Measurements from ENCODE around the gene C1orf53. TPM values are rescaled to one million over a fixed set of nuclear protein-coding genes. Genes with fewer than 3 reads are reported as not detected.

C1orf53 gene
- total and polyA plus RNA-seq, 2 of the 8 experiments (the other 6 are each of a cell fraction or from before 2014, with no cell fraction given): 0.56 to 1.3 TPM

- no peak for TF ChIP-seq EP300 (IDR thresholded peaks at IDR 0.05; ENCODE audit: borderline replicate concordance in 1 of 2, low read depth in 2 of 2, low read length in 2 of 2)
- no peak for TF ChIP-seq CHD7 (IDR thresholded peaks at IDR 0.05; ENCODE audit: insufficient replicate concordance, low read length)
- TF ChIP-seq BRCA1 (IDR thresholded peaks at IDR 0.05; ENCODE audit: low read depth, low read length): no peak
- no peak for TF ChIP-seq HDAC6 (IDR thresholded peaks at IDR 0.05; ENCODE audit: low read depth, low read length)
- TF ChIP-seq SRF (IDR thresholded peaks at IDR 0.05; ENCODE audit: low read depth, low read length): no peak
- TF ChIP-seq ZNF274 (IDR thresholded peaks at IDR 0.05; ENCODE audit: borderline replicate concordance, extremely low read depth, low read length): no peak
- no peak for TF ChIP-seq HDAC2 (IDR thresholded peaks at IDR 0.05; ENCODE audit: borderline replicate concordance in 1 of 2, low read depth in 2 of 2, low read length in 2 of 2)
- 0 out of 2 replicates have a peak, but pooled peaks have one; percentile 19 for TF ChIP-seq MAX (IDR thresholded peaks at IDR 0.05)
- TF ChIP-seq TBP (IDR thresholded peaks at IDR 0.05; ENCODE audit: low read depth, low read length): no peak
Measured at GRCh38 chr1:197915862-197916499, 13.6 kb downstream of the C1orf53 start (continued).
